ENCODE measurements around the gene IL1F10. TPM values are rescaled to one million over a fixed set of nuclear protein-coding genes. Genes with fewer than 3 reads are reported as not detected.

Gene IL1F10
- total and polyA plus RNA-seq, 2 of the 13 experiments (the other 11 are each of a cell fraction or from before 2014, with no cell fraction given), result not detected

GRCh38 chr2:113021312-113021711, 46.5 kb upstream of the IL1F10 start (continued):
- TF ChIP-seq, protein P1, sequence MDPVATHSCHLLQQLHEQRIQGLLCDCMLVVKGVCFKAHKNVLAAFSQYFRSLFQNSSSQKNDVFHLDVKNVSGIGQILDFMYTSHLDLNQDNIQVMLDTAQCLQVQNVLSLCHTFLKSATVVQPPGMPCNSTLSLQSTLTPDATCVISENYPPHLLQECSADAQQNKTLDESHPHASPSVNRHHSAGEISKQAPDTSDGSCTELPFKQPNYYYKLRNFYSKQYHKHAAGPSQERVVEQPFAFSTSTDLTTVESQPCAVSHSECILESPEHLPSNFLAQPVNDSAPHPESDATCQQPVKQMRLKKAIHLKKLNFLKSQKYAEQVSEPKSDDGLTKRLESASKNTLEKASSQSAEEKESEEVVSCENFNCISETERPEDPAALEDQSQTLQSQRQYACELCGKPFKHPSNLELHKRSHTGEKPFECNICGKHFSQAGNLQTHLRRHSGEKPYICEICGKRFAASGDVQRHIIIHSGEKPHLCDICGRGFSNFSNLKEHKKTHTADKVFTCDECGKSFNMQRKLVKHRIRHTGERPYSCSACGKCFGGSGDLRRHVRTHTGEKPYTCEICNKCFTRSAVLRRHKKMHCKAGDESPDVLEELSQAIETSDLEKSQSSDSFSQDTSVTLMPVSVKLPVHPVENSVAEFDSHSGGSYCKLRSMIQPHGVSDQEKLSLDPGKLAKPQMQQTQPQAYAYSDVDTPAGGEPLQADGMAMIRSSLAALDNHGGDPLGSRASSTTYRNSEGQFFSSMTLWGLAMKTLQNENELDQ (CRISPR knock-in tag; IDR thresholded peaks at IDR 0.05; ENCODE audit: borderline replicate concordance), result no peak
- TF ChIP-seq ZNF501 (CRISPR knock-in tag; IDR thresholded peaks at IDR 0.05), result no peak
- TF ChIP-seq NR0B2 (CRISPR knock-in tag; IDR thresholded peaks at IDR 0.05), result no peak
- no peak for TF ChIP-seq MED8 (CRISPR knock-in tag; IDR thresholded peaks at IDR 0.05; ENCODE audit: insufficient replicate concordance)
- TF ChIP-seq SRY (CRISPR knock-in tag; IDR thresholded peaks at IDR 0.05), result no peak
- TF ChIP-seq MXI1 (IDR thresholded peaks at IDR 0.05; ENCODE audit: borderline replicate concordance, low read depth, low read length), result no peak
- no peak for TF ChIP-seq SMARCE1 (IDR thresholded peaks at IDR 0.05; ENCODE audit: borderline replicate concordance)
- no peak for TF ChIP-seq ZBTB42 (CRISPR knock-in tag; IDR thresholded peaks at IDR 0.05)
- no peak for TF ChIP-seq NR2F2 (IDR thresholded peaks at IDR 0.05; ENCODE audit: borderline replicate concordance, low read depth)

GRCh38 chr2:113024764-113025163, 43.0 kb upstream of the IL1F10 start:
- no peaks in the 10 kb centered on the region for H4K20me1 ChIP-seq (ENCODE audit: insufficient read depth, low read length)
- FAIRE-seq, result no peak
- H3K9me3 ChIP-seq (ENCODE audit: low read length), result no peaks in the 10 kb centered on the region
- no peaks in the 10 kb centered on the region for H3K79me2 ChIP-seq (ENCODE audit: insufficient read depth, low read length)
- ATAC-seq, result no peak
- H3K27me3 ChIP-seq (ENCODE audit: control insufficient read depth in 1 of 2, insufficient read depth in 2 of 2, low read length in 2 of 2), result peaks cover 0 to 10% of the 10 kb centered on the region in 2 experiments; a peak in 2 of 5 replicates
- BruUV-seq (replicated peaks), result no TSS peak
- H2AFZ ChIP-seq (ENCODE audit: low read length), result no peak overlapping the region
- no peak overlapping the region for H3K27ac ChIP-seq (ENCODE audit: extremely low read length, insufficient read depth, low read length)
- POLR2A ChIA-PET, result no interaction called here
- no peak overlapping the region for H3K9ac ChIP-seq (ENCODE audit: insufficient read depth, low read depth, low read length)
- no peaks in the 10 kb centered on the region for H3K36me3 ChIP-seq (replicated peaks in 1 of 2; ENCODE audit: control insufficient read depth in 1 of 2, insufficient read depth in 2 of 2, low read length in 2 of 2)
- intact Hi-C loops (cut with micrococcal nuclease; ENCODE audit: unreplicated experiment), result no loop called here
- H3K4me3 ChIP-seq (replicated peaks in 1 of 3; ENCODE audit: insufficient read depth in 1 of 3, low read depth in 2 of 3, low read length in 3 of 3), result no peak overlapping the region
- in situ Hi-C loops (cut with HindIII; ENCODE audit: extremely low pct_ligation_motif_present, low pct_unique_long_range_greater_than_20kb), result no loop called here
- H3K4me2 ChIP-seq (ENCODE audit: low read depth, low read length), result no peak overlapping the region
- 26% methylated on average over 2 of the region's 2 CpGs for WGBS (ENCODE audit: low lambda C conversion rate)
- TF ChIP-seq NFE2L2 (IDR thresholded peaks at IDR 0.05; ENCODE audit: low read length), result 0 out of 2 replicates have a peak, but pooled peaks have one; percentile 29
- TF ChIP-seq MAFK (conservative IDR thresholded peaks at IDR 0.05 in 1 of 2, IDR thresholded peaks at IDR 0.05 in 1 of 2; ENCODE audit: low read length in 2 of 2), result peak in 1 of 2 experiments; percentile 24; a peak in 1 of 4 replicates
- no peak for TF ChIP-seq MED13 (CRISPR knock-in tag; IDR thresholded peaks at IDR 0.05)
- no peak for DNase-seq (ENCODE audit: low spot score)
- no peaks in the 10 kb centered on the region for H3K4me1 ChIP-seq (ENCODE audit: insufficient read depth, low read length)
- CTCF ChIA-PET (ENCODE audit: low intra/inter-chr PET ratio, low total read pairs), result no interaction called here

Measured in HepG2 (cell line).